HG03039 (cell line): Measurements from ENCODE around the gene TF.

Source experiments
- ATAC-seq: cut with Tn5 transposase; IDR thresholded peaks from one replicate; pipeline ENCODE4 v1.9.1; 2021; ENCODE audit warnings: mild to moderate bottlenecking, moderate library complexity; ENCODE audit not compliant: unreplicated experiment

The TF gene

GRCh38 chr3:133805384-133805701 lies 59.1 kb downstream of the TF start:
- ATAC-seq, result no peak

DNA sequence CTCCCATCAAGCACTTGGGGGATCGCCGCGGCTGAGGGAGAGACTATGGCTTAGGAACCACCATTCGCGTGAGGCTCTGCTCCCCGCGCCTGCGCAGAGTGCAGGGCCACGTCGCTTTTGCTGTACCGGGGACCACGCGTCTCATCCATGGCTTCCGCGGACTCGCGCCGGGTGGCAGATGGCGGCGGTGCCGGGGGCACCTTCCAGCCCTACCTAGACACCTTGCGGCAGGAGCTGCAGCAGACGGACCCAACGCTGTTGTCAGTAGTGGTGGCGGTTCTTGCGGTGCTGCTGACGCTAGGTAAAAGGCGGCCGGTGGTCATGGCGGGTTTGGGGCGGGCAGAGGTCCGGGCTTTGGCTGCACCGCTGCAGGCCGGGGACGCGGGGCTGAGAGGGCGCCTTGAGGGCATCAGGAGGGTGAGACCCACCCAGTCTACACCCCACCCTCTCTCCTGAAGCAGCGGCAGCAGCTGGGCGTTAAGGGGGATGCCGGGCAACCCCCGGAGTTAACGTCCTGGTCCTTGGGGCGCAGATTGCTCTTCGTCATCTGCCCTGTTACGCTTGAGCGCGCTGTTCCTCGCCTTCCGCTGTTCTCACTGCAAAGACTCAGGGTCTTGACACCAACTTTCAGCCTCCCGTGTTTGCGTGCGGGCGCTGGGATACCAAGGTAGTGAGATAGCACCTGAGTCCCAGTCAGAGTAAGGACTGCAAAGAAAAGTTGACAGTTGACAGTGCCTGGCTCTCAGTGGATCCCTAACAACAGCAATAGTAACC lies 59.7 kb downstream of the TF start, which contains the start of gene SRPRB:
TSS of gene SRPRB (plus strand) at position 114 of the 774 bp plus-strand sequence. CDS start at position 148, 34 bp downstream.
- ATAC-seq, result peak; percentile 98

DNA sequence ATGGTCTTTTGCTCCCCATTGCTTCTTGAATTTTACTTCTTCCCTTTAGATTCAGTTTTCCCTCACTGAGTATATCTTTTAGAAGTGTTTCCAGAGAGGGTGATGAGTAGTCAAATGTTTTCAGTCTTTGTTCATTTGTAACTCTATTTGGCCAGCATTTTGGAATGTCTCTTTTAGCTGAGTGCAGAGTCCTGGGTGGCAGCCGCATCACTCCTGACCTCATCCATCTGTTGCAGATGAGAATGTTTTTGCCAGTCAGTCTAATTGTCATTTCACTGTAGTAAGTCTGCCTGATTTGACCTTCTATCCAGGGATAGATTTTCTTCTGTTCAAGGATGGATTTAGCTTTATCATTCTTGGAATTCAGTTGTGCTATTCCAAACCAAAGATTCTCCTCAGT lies 66.7 kb downstream of the TF start:
- ATAC-seq, result no peak

- no peak for ATAC-seq
These were observed 69.2 kb downstream of the TF start for GRCh38 chr3:133815386-133815785.

DNA sequence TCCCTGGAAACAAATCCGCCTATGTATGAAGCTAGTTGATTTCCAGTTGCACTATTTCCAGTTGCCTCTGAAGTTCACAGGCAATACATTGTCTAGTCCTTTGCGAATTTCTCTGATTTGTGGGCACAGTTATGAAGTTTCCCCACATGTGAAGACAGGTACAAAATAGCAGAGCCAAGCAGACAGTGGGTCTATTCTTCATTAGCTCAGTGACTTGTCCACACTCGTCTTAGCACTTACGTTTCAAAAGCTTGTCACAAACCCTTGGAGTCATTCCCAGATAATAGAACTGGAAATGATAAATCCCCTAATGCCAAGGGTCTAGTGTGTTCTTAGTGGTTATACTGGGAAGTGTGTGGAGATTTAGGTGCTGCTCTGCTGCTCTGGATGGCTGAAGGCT lies 73.9 kb downstream of the TF start:
- no peak for ATAC-seq

GRCh38 chr3:133820889-133821675 lies 74.9 kb downstream of the TF start:
- no peak for ATAC-seq

DNA sequence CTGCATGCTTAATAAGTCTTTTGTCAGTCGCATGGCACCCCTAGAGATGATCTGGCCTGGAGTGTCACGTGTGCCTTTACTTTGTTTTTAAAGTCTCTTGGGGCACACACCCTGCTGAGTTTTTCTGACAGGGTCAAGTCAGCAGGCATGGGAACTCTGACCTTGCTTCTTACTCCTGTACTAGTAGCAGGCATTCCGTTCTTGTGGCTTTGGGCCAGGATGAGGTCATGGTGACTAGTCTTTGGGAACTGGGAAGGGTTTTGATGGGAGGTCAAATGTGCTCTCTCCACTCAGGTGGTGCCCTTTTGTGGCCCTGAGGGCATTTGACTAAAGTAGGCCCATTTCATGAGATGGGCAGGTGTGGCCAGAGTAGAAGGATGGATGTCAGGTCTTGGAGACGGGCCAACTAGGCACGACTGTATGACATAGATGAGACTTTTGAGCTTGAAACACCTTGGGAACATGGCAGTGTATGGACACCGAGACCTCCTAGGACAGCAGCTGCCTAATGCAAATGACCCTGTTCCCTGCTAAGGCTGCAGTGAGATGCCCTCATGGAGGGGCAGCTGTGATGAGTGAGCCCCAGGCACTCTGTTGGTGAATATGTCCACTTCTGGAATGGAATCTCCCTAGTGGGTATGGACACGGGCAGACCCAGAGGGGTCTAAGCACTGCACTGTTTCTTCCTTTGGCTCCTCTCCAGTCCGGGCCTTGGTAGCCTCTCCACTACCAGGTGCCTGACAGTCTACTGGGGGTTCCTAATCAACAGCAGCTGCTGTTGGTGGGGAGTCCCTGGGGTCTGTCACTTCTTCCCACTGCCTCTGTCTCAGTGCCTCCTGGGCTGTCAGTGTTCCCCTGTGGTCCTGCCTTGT lies 75.8 kb downstream of the TF start:
- ATAC-seq, result no peak

DNA sequence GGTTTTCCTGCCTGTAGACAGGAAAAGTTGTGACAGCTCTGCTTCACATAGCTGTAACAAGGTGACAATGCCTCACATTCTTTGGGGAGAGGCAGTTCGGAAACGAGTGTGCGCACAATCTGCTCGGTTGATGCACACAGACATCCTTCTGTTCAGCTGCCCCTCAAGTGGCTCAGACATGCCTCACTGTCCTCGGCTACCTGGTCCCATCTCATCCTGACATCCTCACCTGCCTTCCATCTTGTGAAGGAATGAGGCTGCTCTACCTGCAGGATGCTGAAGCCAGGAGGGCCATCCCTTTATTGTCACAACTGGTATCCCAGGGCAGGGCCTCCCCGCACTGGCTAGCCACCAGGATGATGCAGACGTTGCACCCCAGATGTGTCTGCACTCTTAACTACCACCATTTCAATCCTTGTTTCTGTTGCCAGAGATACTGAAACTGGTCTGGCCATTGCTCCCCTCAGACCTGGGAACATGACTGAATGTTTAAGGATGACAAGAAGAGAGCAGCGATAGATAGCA lies 78.8 kb downstream of the TF start:
- ATAC-seq, result no peak

DNA sequence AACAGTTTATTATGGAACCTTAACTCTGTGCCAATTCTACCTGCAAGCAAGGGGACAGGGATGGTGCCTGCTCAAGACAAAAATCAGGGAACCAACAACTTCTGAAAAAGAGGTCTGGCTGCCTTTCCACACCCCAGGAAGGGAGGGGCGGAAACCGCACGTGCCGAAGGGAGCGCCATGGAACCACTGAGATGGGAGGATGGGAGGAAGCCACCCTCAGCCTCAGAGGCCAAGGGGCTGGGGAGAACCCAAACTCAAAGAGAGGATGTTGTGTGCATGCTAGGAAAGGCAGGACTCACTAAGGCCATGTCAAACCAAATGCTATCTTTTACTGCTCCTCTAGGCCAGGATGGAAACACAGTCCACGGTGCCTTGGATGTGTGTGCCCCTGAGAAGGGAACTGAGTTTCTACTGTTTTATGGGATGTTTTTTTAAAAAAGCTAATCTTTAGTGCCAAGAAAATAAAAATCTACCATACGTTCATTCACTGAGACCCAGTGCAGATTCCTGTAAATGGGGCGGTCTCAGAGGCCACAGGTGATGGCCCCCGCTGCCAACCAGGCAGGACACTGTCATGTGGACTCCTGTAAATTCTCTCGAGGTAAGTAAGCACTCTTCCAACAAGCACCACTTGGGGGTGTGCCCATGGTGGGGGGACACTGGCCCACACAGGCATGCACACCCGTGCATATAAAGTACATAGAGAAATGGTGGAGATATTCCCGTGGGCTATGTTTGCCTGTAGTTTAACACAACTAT lies 80.0 kb downstream of the TF start:
- no peak for ATAC-seq

GRCh38 chr3:133827136-133827535 lies 80.9 kb downstream of the TF start:
- no peak for ATAC-seq

DNA sequence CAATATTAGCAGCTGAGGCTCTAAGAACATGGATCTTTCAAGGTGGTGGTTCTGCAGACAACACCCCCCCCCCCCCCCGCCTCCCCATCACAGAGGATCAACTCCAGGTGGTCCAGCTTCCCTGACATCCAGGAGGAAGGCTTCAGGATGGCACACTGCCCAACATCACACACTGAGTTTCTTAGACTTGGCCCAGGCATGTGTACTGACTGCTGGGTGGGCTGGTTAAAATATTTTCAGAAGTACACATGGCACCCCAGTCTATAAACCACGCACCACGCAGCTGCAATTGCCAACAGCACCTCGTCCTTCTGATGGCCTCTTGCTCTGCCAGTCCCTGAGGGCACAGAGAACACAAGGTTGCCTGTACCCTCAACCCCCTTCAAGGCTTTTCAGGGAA lies 81.5 kb downstream of the TF start:
- no peak for ATAC-seq

DNA sequence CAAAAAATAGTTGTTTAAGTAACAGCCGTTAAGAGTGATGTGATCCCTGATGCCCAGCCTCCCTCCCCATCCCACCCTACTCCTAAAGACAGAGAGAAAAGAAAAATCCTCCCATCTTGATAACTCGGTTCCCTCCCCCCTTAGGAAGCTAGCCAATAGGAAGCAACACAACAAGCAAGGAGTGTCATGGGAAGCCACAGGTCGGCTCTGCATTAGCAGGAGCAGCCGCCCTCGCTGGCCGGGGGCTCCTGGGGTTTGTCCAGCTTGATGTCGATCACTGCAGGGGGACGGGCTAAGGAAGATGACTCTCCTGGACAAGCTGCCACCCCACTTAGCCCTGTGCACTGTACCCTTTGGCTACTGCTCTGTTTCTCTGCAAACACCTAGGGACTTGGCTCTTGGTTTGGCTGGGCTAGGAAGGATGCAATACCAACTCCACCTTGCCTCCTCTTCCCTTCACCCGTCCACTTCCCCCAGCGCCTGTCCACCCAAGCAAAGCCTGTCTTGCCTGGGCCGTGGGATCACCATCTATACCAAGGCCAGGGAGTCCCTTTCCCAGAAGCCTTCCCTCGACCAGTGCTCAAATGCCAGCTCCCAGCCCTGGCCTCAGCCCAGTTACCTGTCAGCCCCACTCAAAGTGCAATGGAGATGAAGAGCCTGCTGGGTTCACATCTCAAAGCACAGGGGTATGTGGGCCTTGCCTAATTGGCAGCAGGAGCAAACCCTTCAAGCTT lies 82.5 kb downstream of the TF start:
- no peak for ATAC-seq

GRCh38 chr3:133829310-133829707 lies 83.1 kb downstream of the TF start:
- no peak for ATAC-seq

GRCh38 chr3:133830071-133830470 lies 83.9 kb downstream of the TF start:
- no peak for ATAC-seq

DNA sequence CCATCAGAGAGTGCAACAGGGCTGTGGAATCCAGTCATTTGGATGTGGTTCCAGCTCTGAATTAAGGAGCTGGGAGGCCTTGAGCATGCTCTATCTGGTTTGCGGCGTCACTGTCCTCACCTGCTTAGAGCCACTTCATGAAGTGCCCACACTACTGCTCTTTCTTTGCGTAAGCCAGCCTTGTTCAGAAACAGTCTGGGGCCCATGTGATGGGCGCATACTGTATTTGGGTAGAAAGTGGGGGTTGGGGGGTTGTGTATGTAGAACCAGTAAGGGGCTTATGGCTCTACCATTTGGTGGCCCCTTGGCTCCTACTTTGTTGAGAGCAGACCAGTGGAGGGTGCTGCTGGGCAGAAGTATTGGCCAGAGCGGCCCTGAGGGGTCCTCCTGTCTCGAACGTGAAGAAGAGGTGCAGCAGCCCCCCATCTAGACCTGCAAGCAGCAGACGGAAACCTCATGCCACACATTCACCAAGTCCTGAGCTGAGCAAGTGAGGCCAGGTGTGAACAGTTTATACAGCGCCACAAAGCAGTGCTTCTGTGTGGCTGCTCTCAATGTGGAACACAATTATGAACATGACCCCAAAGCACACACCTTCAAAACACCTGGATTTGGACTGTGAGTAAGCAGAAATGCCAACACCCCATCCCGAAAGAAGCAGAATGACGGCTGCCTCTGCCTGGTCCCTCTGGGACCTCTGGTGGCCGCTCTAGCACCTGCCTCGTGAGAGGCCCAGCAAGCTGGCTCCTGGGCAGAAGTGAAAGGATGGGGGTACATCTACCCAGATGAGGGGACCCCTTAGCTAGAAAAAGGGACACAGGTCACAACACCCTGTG lies 86.0 kb downstream of the TF start:
- no peak for ATAC-seq

- no peak for ATAC-seq
These were observed 86.6 kb downstream of the TF start for GRCh38 chr3:133832802-133833144.

- no peak for ATAC-seq
These were observed 87.1 kb downstream of the TF start for GRCh38 chr3:133833267-133833666.

DNA sequence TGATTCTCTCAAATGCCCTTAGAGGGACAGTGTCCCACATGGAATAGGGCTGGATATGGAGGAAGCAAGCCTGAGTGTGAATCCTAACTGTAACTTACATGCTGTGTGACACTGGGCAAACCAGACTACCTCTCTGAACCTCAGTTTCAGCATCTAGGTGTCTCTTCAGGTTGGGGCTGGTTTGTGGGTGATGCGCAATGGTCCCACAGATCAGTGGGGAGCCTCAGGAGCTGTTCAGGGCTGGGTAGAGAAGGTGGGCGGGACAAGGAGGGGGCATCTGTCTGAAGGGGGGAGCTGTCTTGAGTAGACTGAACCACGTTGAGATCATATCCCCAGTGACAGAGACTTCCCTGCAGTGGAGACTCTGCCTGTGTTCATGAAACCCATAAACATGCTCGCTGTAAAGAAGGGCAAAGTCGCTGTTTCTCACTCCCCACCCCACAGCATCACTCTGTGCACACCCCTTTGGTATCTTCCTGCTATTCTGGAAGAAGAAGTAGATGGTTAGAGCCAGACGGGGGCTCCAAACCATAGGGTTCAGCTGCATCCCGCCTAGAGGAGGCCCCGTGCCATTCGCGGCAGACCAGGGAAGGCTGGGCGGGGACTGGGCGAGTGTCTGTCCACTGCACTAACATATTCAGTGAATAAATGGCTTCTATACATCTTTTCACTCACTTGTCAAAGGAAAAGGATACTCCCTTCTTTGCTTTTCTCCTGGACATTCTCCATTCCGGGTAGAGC lies 87.9 kb downstream of the TF start:
- no peak for ATAC-seq
